Measurements from ENCODE around the gene ITIH1. TPM values are rescaled to one million over a fixed set of nuclear protein-coding genes. Genes with fewer than 3 reads are reported as not detected.

ITIH1 gene
- total and polyA plus RNA-seq, 9 of the 15 experiments (the other 6 are each of a cell fraction or from before 2014, with no cell fraction given): 0.31 TPM; not detected in 8

DNA sequence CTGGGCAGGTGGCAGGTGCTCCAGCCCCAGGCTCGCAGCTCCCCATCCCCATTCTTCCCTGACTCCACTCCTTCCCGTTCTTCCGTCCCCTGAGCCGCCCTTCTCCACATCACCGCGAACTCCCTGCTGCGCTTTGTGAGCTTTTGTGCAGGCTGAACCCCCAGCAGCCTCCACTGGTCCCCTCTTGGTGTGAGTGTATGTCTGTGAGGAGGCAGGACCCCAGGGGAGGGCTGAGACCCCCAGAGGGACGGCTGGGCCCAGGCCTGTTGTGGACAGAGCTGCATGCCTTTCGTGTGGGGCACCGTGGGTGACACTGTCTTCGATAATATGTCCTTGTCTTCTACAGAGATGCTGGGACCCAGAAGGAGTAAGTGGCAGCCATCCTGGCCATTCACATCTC is 9.8 kb downstream of the ITIH1 start:
- Histone ChIP-seq H3K4me3 (no peak overlapping the region), H4K20me1 (replicated peaks; ENCODE audit: control insufficient read depth, insufficient read depth, low read length) (no peaks in the 10 kb centered on the region), H3K36me3 (ENCODE audit: control insufficient read depth, insufficient read depth, low read length) (no peaks in the 10 kb centered on the region), H3K9me3 (replicated peaks; ENCODE audit: control insufficient read depth, insufficient read depth, low read depth, low read length) (no peaks in the 10 kb centered on the region), H2AFZ (ENCODE audit: low read depth, low read length) (no peak overlapping the region), H3K27me3 (ENCODE audit: control insufficient read depth in 2 of 2, insufficient read depth in 2 of 2, low read length in 2 of 2) (peaks cover 0 to 25% of the 10 kb centered on the region in 2 experiments; a peak in 3 of 5 replicates), H3K4me1 (replicated peaks in 1 of 2; ENCODE audit: control insufficient read depth in 2 of 2, insufficient read depth in 2 of 2, low read length in 2 of 2) (peaks cover 0 to 6% of the 10 kb centered on the region in 2 experiments; a peak in 2 of 5 replicates), H3K4me2 (ENCODE audit: insufficient read depth, low read length) (no peak overlapping the region), H3K9me1 (ENCODE audit: control insufficient read depth, insufficient read depth, low read length) (no peaks in the 10 kb centered on the region), H3K79me2 (ENCODE audit: control insufficient read depth, insufficient read depth, low read length) (no peaks in the 10 kb centered on the region), H3K9ac (ENCODE audit: insufficient read depth in 1 of 2, low read depth in 2 of 2, low read length in 2 of 2) (no peak overlapping the region), H3K27ac (ENCODE audit: extremely low read depth, low read depth, low read length) (no peak overlapping the region)
- WGBS (ENCODE audit: insufficient coverage, low coverage, missing lambda C conversion rate): 0% methylated on average over 4 of the region's 11 CpGs
- BruUV-seq (replicated peaks): no TSS peak
- no peak for FAIRE-seq
- ATAC-seq: no peak
- intact Hi-C loops (cut with micrococcal nuclease) (no loop called here), in situ Hi-C loops (cut with MboI) (no loop called here)
- POLR2A ChIA-PET: interaction anchor here (0.6 to 1.2 kb wide), 3 partner anchors 8 to 11 kb away, joined by 3 to 4 read pairs (median 3); no protein-coding TSS in a partner anchor
- TF ChIP-seq ZNF436 (CRISPR knock-in tag; IDR thresholded peaks at IDR 0.05): no peak
- no peak for DNase-seq (ENCODE audit: extremely low read depth in 1 of 4, low spot score in 3 of 4)
- CTCF ChIA-PET (ENCODE audit: low intra/inter-chr PET ratio): no interaction called here

DNA sequence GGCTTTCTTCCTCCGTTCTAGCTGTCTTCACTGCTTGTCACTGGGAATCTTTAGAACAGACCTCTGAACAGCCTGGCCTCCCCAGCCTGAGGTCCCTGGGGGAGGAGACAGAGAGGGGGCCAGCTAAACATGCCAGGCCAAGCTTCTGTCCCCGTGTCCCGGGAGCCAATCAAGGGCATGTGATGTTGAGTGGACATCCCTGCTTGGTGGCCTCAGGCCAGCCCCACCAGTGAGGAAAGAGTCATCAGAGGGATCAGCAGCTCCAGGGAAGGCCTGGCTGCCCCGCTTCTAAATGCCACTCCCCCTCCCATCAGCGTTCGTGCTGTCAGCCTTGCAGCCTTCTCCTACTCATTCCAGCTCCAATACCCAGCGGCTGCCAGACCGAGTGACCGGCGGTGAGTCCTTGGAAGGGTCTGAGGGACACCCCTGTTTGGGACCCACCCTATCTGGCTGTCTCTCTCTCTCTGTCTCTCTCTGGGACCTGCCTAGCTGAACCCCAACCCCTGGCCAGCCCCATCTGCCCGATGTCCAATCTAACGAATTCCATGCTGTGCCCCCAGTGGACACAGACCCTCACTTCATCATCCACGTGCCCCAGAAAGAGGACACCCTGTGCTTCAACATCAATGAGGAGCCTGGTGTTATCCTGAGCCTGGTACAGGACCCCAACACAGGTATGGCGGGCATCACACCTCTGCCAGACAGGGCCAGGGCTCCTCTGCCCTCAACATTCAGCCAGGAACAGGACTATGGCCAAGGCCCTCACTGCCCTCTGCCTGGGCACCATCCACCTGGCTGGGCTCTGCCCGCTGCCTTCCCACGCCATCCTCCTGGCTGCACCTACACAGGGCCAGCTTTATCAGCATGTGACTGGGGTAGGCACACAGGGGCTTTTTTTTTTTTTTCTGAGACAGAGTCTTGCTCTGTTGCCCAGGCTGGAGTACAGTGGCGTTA is 10.6 kb downstream of the ITIH1 start:
- Histone ChIP-seq H3K27ac (ENCODE audit: extremely low read depth, low read depth, low read length) (no peak overlapping the region), H3K36me3 (ENCODE audit: control insufficient read depth, insufficient read depth, low read length) (no peaks in the 10 kb centered on the region), H3K27me3 (ENCODE audit: control insufficient read depth in 2 of 2, insufficient read depth in 2 of 2, low read length in 2 of 2) (peaks cover 0 to 25% of the 10 kb centered on the region in 2 experiments; a peak in 3 of 5 replicates), H3K79me2 (ENCODE audit: control insufficient read depth, insufficient read depth, low read length) (no peaks in the 10 kb centered on the region), H4K20me1 (replicated peaks; ENCODE audit: control insufficient read depth, insufficient read depth, low read length) (no peaks in the 10 kb centered on the region), H2AFZ (ENCODE audit: low read depth, low read length) (no peak overlapping the region), H3K4me2 (ENCODE audit: insufficient read depth, low read length) (no peak overlapping the region), H3K9me1 (ENCODE audit: control insufficient read depth, insufficient read depth, low read length) (no peaks in the 10 kb centered on the region), H3K4me3 (no peak overlapping the region), H3K9me3 (replicated peaks; ENCODE audit: control insufficient read depth, insufficient read depth, low read depth, low read length) (no peaks in the 10 kb centered on the region), H3K4me1 (replicated peaks in 1 of 2; ENCODE audit: control insufficient read depth in 2 of 2, insufficient read depth in 2 of 2, low read length in 2 of 2) (peaks cover 0 to 8% of the 10 kb centered on the region in 2 experiments; a peak in 2 of 5 replicates), H3K9ac (ENCODE audit: insufficient read depth in 1 of 2, low read depth in 2 of 2, low read length in 2 of 2) (no peak overlapping the region)
- DNase-seq (ENCODE audit: extremely low read depth in 1 of 4, low spot score in 3 of 4): no peak
- no TSS peak for BruUV-seq (replicated peaks)
- ATAC-seq: no peak
- ChIA-PET CTCF (ENCODE audit: low intra/inter-chr PET ratio) (no interaction called here), POLR2A (interaction anchor here (0.6 to 1.2 kb wide), 5 partner anchors 9 to 377 kb away, joined by 3 to 5 read pairs (median 3); no protein-coding TSS in a partner anchor)
- in situ Hi-C loops (cut with MboI) (no loop called here), intact Hi-C loops (cut with micrococcal nuclease) (no loop called here)
- WGBS (ENCODE audit: insufficient coverage, low coverage, missing lambda C conversion rate): 4% methylated on average over 11 of the region's 17 CpGs
- no peak for FAIRE-seq
- TF ChIP-seq POLR2H (tag; IDR thresholded peaks at IDR 0.05; ENCODE audit: low read depth) (no peak), KDM5B (IDR thresholded peaks at IDR 0.05; ENCODE audit: insufficient replicate concordance, low read depth, low read length) (no peak), PURB (CRISPR knock-in tag; IDR thresholded peaks at IDR 0.05; ENCODE audit: low read depth) (no peak), TCF7L2 (IDR thresholded peaks at IDR 0.05; ENCODE audit: low read depth, low read length) (no peak), EP300 (IDR thresholded peaks at IDR 0.05; ENCODE audit: low read length) (no peak), SRSF3 (IDR thresholded peaks at IDR 0.05; ENCODE audit: insufficient read depth, low read length) (no peak), PTTG1 (tag; IDR thresholded peaks at IDR 0.05; ENCODE audit: low read depth) (no peak), FOXJ3 (CRISPR knock-in tag; IDR thresholded peaks at IDR 0.05) (no peak), RBBP5 (IDR thresholded peaks at IDR 0.05; ENCODE audit: borderline replicate concordance, insufficient read depth, low read length, poor library complexity, severe bottlenecking) (no peak)
- TF ChIP-seq, protein P1, sequence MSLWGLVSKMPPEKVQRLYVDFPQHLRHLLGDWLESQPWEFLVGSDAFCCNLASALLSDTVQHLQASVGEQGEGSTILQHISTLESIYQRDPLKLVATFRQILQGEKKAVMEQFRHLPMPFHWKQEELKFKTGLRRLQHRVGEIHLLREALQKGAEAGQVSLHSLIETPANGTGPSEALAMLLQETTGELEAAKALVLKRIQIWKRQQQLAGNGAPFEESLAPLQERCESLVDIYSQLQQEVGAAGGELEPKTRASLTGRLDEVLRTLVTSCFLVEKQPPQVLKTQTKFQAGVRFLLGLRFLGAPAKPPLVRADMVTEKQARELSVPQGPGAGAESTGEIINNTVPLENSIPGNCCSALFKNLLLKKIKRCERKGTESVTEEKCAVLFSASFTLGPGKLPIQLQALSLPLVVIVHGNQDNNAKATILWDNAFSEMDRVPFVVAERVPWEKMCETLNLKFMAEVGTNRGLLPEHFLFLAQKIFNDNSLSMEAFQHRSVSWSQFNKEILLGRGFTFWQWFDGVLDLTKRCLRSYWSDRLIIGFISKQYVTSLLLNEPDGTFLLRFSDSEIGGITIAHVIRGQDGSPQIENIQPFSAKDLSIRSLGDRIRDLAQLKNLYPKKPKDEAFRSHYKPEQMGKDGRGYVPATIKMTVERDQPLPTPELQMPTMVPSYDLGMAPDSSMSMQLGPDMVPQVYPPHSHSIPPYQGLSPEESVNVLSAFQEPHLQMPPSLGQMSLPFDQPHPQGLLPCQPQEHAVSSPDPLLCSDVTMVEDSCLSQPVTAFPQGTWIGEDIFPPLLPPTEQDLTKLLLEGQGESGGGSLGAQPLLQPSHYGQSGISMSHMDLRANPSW (CRISPR knock-in tag; IDR thresholded peaks at IDR 0.05): no peak
